ENCODE data around the gene APOBEC3B. TPM values are rescaled to one million over a fixed set of nuclear protein-coding genes. Genes with fewer than 3 reads are reported as not detected.

APOBEC3B gene
- polyA plus RNA-seq, 1 of the 3 experiments (the other 2 are of a cell fraction) = not detected

- no peaks in the 10 kb centered on the region for H3K9me3 ChIP-seq
- TF ChIP-seq SIN3A (IDR thresholded peaks at IDR 0.05; ENCODE audit: borderline replicate concordance, low read depth, low read length) (no peak), NFIC (IDR thresholded peaks at IDR 0.05; ENCODE audit: borderline replicate concordance) (no peak), REST (IDR thresholded peaks at IDR 0.05; ENCODE audit: low read depth, low read length) (no peak)
- no peaks in the 10 kb centered on the region for H3K4me1 ChIP-seq (ENCODE audit: control insufficient read depth in 1 of 2, insufficient read depth in 2 of 2, low read depth in 1 of 2, low read length in 1 of 2)
- CTCF ChIA-PET = interaction anchor here (1.2 kb wide), 1 partner anchor 182 kb away, joined by 3 read pairs; no protein-coding TSS in a partner anchor
- DNase-seq = no peak
- H3K27ac ChIP-seq (ENCODE audit: low read depth in 2 of 2, low read length in 1 of 2) = no peak overlapping the region
- H3K9me2 ChIP-seq = no peaks in the 10 kb centered on the region
- no peak overlapping the region for H3K9ac ChIP-seq
- POLR2A ChIA-PET = no interaction called here
- no peak overlapping the region for H3K4me2 ChIP-seq
- H3K79me2 ChIP-seq (ENCODE audit: insufficient read depth) = no peaks in the 10 kb centered on the region
- no peaks in the 10 kb centered on the region for H3F3A ChIP-seq (replicated peaks; ENCODE audit: insufficient read depth)
- H3K27me3 ChIP-seq (ENCODE audit: insufficient read depth) = no peaks in the 10 kb centered on the region; the same call in 1 of the 2 replicates
- WGBS (ENCODE audit: low lambda C conversion rate) = 65% methylated on average over 11 of the region's 14 CpGs
- no peak overlapping the region for H2AFZ ChIP-seq (ENCODE audit: low read depth)
- no peak overlapping the region for H3K4me3 ChIP-seq (ENCODE audit: low read depth in 2 of 2, low read length in 1 of 2)
- H4K20me1 ChIP-seq (ENCODE audit: insufficient read depth) = no peaks in the 10 kb centered on the region
- H3K36me3 ChIP-seq (replicated peaks in 1 of 2; ENCODE audit: control insufficient read depth in 1 of 2, insufficient read depth in 2 of 2, low read length in 1 of 2) = no peaks in the 10 kb centered on the region
Measured at GRCh38 chr22:38947321-38948140, 34.6 kb upstream of the APOBEC3B start.

- Histone ChIP-seq H3F3A (replicated peaks; ENCODE audit: insufficient read depth) (no peaks in the 10 kb centered on the region), H3K9me3 (no peaks in the 10 kb centered on the region), H3K4me2 (no peak overlapping the region), H3K4me1 (ENCODE audit: control insufficient read depth in 1 of 2, insufficient read depth in 2 of 2, low read depth in 1 of 2, low read length in 1 of 2) (no peaks in the 10 kb centered on the region), H3K36me3 (replicated peaks in 1 of 2; ENCODE audit: control insufficient read depth in 1 of 2, insufficient read depth in 2 of 2, low read length in 1 of 2) (no peaks in the 10 kb centered on the region), H3K79me2 (ENCODE audit: insufficient read depth) (no peaks in the 10 kb centered on the region), H3K9ac (no peak overlapping the region), H3K9me2 (no peaks in the 10 kb centered on the region), H3K27me3 (ENCODE audit: insufficient read depth) (no peaks in the 10 kb centered on the region; the same call in 1 of the 2 replicates), H2AFZ (ENCODE audit: low read depth) (no peak overlapping the region), H3K4me3 (ENCODE audit: low read depth in 2 of 2, low read length in 1 of 2) (no peak overlapping the region), H4K20me1 (ENCODE audit: insufficient read depth) (no peaks in the 10 kb centered on the region), H3K27ac (ENCODE audit: low read depth in 2 of 2, low read length in 1 of 2) (no peak overlapping the region)
- ChIA-PET CTCF (no interaction called here), POLR2A (no interaction called here)
- no peak for DNase-seq
- 40% methylated on average over 1 of the region's 7 CpGs for WGBS (ENCODE audit: low lambda C conversion rate)
- TF ChIP-seq SIN3A (IDR thresholded peaks at IDR 0.05; ENCODE audit: borderline replicate concordance, low read depth, low read length) (no peak), MXI1 (IDR thresholded peaks at IDR 0.05; ENCODE audit: low read depth, low read length) (no peak), GATA2 (CRISPR knock-in tag; IDR thresholded peaks at IDR 0.05) (no peak), RFX5 (IDR thresholded peaks at IDR 0.05; ENCODE audit: low read length) (no peak), IRF3 (IDR thresholded peaks at IDR 0.05; ENCODE audit: low read depth, low read length) (no peak), RAD21 (IDR thresholded peaks at IDR 0.05; ENCODE audit: low read length) (no peak), USF1 (IDR thresholded peaks at IDR 0.05; ENCODE audit: borderline replicate concordance, low read depth) (no peak), FOSL2 (IDR thresholded peaks at IDR 0.05; ENCODE audit: borderline replicate concordance, low read depth) (no peak), YY1 (IDR thresholded peaks at IDR 0.05; ENCODE audit: low read depth) (no peak), ZBTB33 (IDR thresholded peaks at IDR 0.05; ENCODE audit: borderline replicate concordance, low read depth) (no peak), MEF2A (IDR thresholded peaks at IDR 0.05; ENCODE audit: borderline replicate concordance, low read depth) (no peak), RXRA (IDR thresholded peaks at IDR 0.05; ENCODE audit: borderline replicate concordance, low read depth) (no peak)
Measured at GRCh38 chr22:38948181-38948940, 33.8 kb upstream of the APOBEC3B start.
